ENCODE results near the gene ZEB2. TPM values are rescaled to one million over a fixed set of nuclear protein-coding genes. Genes with fewer than 3 reads are reported as not detected.

Gene ZEB2
- total and polyA plus RNA-seq, 2 of the 13 experiments (the other 11 are each of a cell fraction or from before 2014, with no cell fraction given): 0.07 TPM; not detected in 1

GRCh38 chr2:144414324-144414845 lies 105.5 kb downstream of the ZEB2 start:
- H3K4me3 ChIP-seq (replicated peaks in 1 of 3; ENCODE audit: insufficient read depth in 1 of 3, low read depth in 2 of 3, low read length in 3 of 3): no peak overlapping the region
- ATAC-seq: no peak
- H3K36me3 ChIP-seq (replicated peaks in 1 of 2; ENCODE audit: control insufficient read depth in 1 of 2, insufficient read depth in 2 of 2, low read length in 2 of 2): no peaks in the 10 kb centered on the region
- in situ Hi-C loops (cut with HindIII; ENCODE audit: extremely low pct_ligation_motif_present, low pct_unique_long_range_greater_than_20kb) (no loop called here), intact Hi-C loops (cut with micrococcal nuclease; ENCODE audit: unreplicated experiment) (no loop called here)
- no peaks in the 10 kb centered on the region for H3K79me2 ChIP-seq (ENCODE audit: insufficient read depth, low read length)
- DNase-seq (ENCODE audit: low spot score): no peak
- TF ChIP-seq ZBTB44 (CRISPR knock-in tag; IDR thresholded peaks at IDR 0.05) (no peak), ZMYM4 (CRISPR knock-in tag; IDR thresholded peaks at IDR 0.05) (no peak), HOXA3 (CRISPR knock-in tag; IDR thresholded peaks at IDR 0.05) (no peak), CREB3 (CRISPR knock-in tag; IDR thresholded peaks at IDR 0.05) (no peak), CEBPG (CRISPR knock-in tag; IDR thresholded peaks at IDR 0.05) (no peak), ERF (CRISPR knock-in tag; IDR thresholded peaks at IDR 0.05) (no peak), ZBTB2 (CRISPR knock-in tag; IDR thresholded peaks at IDR 0.05; ENCODE audit: low read depth) (no peak), KDM6A (CRISPR knock-in tag; IDR thresholded peaks at IDR 0.05; ENCODE audit: low read depth) (no peak)
- no peak for FAIRE-seq
- no peak overlapping the region for H3K27ac ChIP-seq (ENCODE audit: extremely low read length, insufficient read depth, low read length)
- ChIA-PET POLR2A (no interaction called here), CTCF (ENCODE audit: low intra/inter-chr PET ratio, low total read pairs) (no interaction called here)
- H3K27me3 ChIP-seq (ENCODE audit: control insufficient read depth in 1 of 2, insufficient read depth in 2 of 2, low read length in 2 of 2): no peaks in the 10 kb centered on the region
- no peaks in the 10 kb centered on the region for H3K9me3 ChIP-seq (ENCODE audit: low read length)
- H4K20me1 ChIP-seq (ENCODE audit: insufficient read depth, low read length): no peaks in the 10 kb centered on the region
- H2AFZ ChIP-seq (ENCODE audit: low read length): no peak overlapping the region
- H3K4me1 ChIP-seq (ENCODE audit: insufficient read depth, low read length): no peaks in the 10 kb centered on the region
- H3K4me2 ChIP-seq (ENCODE audit: low read depth, low read length): no peak overlapping the region
- WGBS (ENCODE audit: low lambda C conversion rate): 43% methylated on average over 5 of the region's 5 CpGs
- H3K9ac ChIP-seq (ENCODE audit: insufficient read depth, low read depth, low read length): no peak overlapping the region
- BruUV-seq (replicated peaks): no TSS peak

Data from HepG2 (cell line).